Myocyte (in vitro differentiated cells): ENCODE measurements around the gene PRKN. TPM values are rescaled to one million over a fixed set of nuclear protein-coding genes. Genes with fewer than 3 reads are reported as not detected.

ENCODE experiments used
- DNase-seq: peaks from one replicate; pipeline ENCODE4 v3.0.0-alpha.2; 2012; ENCODE audit warnings: low read depth
- total RNA-seq: library from RNA; depleted of rRNA; stranded (reverse); fragments of >200 nt; gene quantifications from 2 replicates; pipeline ENCODE4 v1.2.3, GENCODE V29; 2014

The PRKN gene
- total RNA-seq, 1 donor from 2014 or later, result 8.9 TPM

GRCh38 chr6:162388383-162388777 is 339.2 kb downstream of the PRKN start:
- no peak for DNase-seq

GRCh38 chr6:162387718-162388382 is 339.7 kb downstream of the PRKN start:
- no peak for DNase-seq

GRCh38 chr6:162385980-162386379 is 341.6 kb downstream of the PRKN start:
- DNase-seq, result peak; percentile 49

GRCh38 chr6:162379757-162380409 is 347.7 kb downstream of the PRKN start:
- no peak for DNase-seq

GRCh38 chr6:162377735-162378134 is 349.8 kb downstream of the PRKN start:
- no peak for DNase-seq

GRCh38 chr6:162373868-162374267 is 353.7 kb downstream of the PRKN start:
- no peak for DNase-seq

GRCh38 chr6:162373192-162373591 is 354.4 kb downstream of the PRKN start:
- DNase-seq, result no peak

- no peak for DNase-seq
These were observed 355.5 kb downstream of the PRKN start for GRCh38 chr6:162372106-162372505.

- DNase-seq, result no peak
These were observed 356.4 kb downstream of the PRKN start for GRCh38 chr6:162371121-162371520.

- DNase-seq, result no peak
These were observed 358.5 kb downstream of the PRKN start for GRCh38 chr6:162369091-162369490.

GRCh38 chr6:162364488-162364887 is 363.1 kb downstream of the PRKN start:
- DNase-seq, result no peak

GRCh38 chr6:162363757-162364156 is 363.8 kb downstream of the PRKN start:
- DNase-seq, result no peak

GRCh38 chr6:162360901-162361567 is 366.5 kb downstream of the PRKN start:
- no peak for DNase-seq

- DNase-seq, result no peak
These were observed 368.9 kb downstream of the PRKN start for GRCh38 chr6:162358625-162359024.

- no peak for DNase-seq
These were observed 382.5 kb downstream of the PRKN start for GRCh38 chr6:162345051-162345511.

- no peak for DNase-seq
These were observed 382.9 kb downstream of the PRKN start for GRCh38 chr6:162344646-162345010.

GRCh38 chr6:162343936-162344645 is 383.5 kb downstream of the PRKN start:
- DNase-seq, result peak; percentile 55

- no peak for DNase-seq
These were observed 384.2 kb downstream of the PRKN start for GRCh38 chr6:162343198-162343935.

- no peak for DNase-seq
These were observed 390.2 kb downstream of the PRKN start for GRCh38 chr6:162337412-162337811.

GRCh38 chr6:162336359-162336758 is 391.2 kb downstream of the PRKN start:
- no peak for DNase-seq

- DNase-seq, result no peak
These were observed 395.2 kb downstream of the PRKN start for GRCh38 chr6:162332365-162332764.
